ENCODE measurements around the gene TDRD5.

The TDRD5 gene

GRCh38 chr1:179728271-179728670, 136.6 kb downstream of the TDRD5 start:
- H3K27ac ChIP-seq, result no peak overlapping the region
- no peak for TF ChIP-seq CTCF (conservative IDR thresholded peaks at IDR 0.05; ENCODE audit: low read depth)
- DNase-seq (ENCODE audit: low spot score), result no peak
- CTCF ChIA-PET, result no interaction called here
- POLR2A ChIA-PET (ENCODE audit: low non-redundant PET), result no interaction called here

- H3K27ac ChIP-seq, result no peak overlapping the region
- no peak for TF ChIP-seq CTCF (conservative IDR thresholded peaks at IDR 0.05; ENCODE audit: low read depth)
- ChIA-PET CTCF (interaction anchor here (0.7 kb wide), 1 partner anchor 24 kb away, joined by 4 read pairs; no protein-coding TSS in a partner anchor), POLR2A (ENCODE audit: low non-redundant PET) (no interaction called here)
- no peak for DNase-seq (ENCODE audit: low spot score)
Observed at GRCh38 chr1:179729881-179730280, 138.2 kb downstream of the TDRD5 start.

- CTCF ChIA-PET, result interaction anchor here (0.9 kb wide), 1 partner anchor 21 kb away, joined by 4 read pairs; no protein-coding TSS in a partner anchor
- DNase-seq (ENCODE audit: low spot score), result no peak
- POLR2A ChIA-PET (ENCODE audit: low non-redundant PET), result no interaction called here
- no peak for TF ChIP-seq CTCF (conservative IDR thresholded peaks at IDR 0.05; ENCODE audit: low read depth)
- H3K27ac ChIP-seq, result no peak overlapping the region
Observed at GRCh38 chr1:179731643-179732042, 140.0 kb downstream of the TDRD5 start.
